ENCODE measurements around the gene LIAS. TPM values are rescaled to one million over a fixed set of nuclear protein-coding genes. Genes with fewer than 3 reads are reported as not detected.

Gene LIAS
- total RNA-seq, 1 donor from 2014 or later = 35.0 TPM

GRCh38 chr4:39451423-39452023 lies 7.3 kb upstream of the LIAS start:
- no peak for TF ChIP-seq CTCF (IDR thresholded peaks at IDR 0.05; ENCODE audit: borderline replicate concordance)
- no peaks in the 10 kb centered on the region for H3K9me3 ChIP-seq (replicated peaks)
- peaks cover 26% of the 10 kb centered on the region for H3K4me1 ChIP-seq
- H3K27ac ChIP-seq (replicated peaks) = no peak overlapping the region
- no peak overlapping the region for H3K4me3 ChIP-seq
- DNase-seq = no peak
- no peaks in the 10 kb centered on the region for H3K27me3 ChIP-seq (ENCODE audit: low read depth)
- intact Hi-C loops (cut with micrococcal nuclease) = no loop called here
- peaks cover 55% of the 10 kb centered on the region for H3K36me3 ChIP-seq

GRCh38 chr4:39452153-39452859 lies 6.5 kb upstream of the LIAS start:
- H3K4me1 ChIP-seq = peaks cover 26% of the 10 kb centered on the region

GRCh38 chr4:39452860-39453587 lies 5.8 kb upstream of the LIAS start:
- H3K27me3 ChIP-seq (ENCODE audit: low read depth) = no peaks in the 10 kb centered on the region
- H3K36me3 ChIP-seq = peaks cover 69% of the 10 kb centered on the region
- H3K4me3 ChIP-seq = no peak overlapping the region
- no peak for DNase-seq
- H3K9me3 ChIP-seq (replicated peaks) = no peaks in the 10 kb centered on the region
- TF ChIP-seq CTCF (IDR thresholded peaks at IDR 0.05; ENCODE audit: borderline replicate concordance) = no peak
- H3K27ac ChIP-seq (replicated peaks) = no peak overlapping the region
- intact Hi-C loops (cut with micrococcal nuclease) = no loop called here
- H3K4me1 ChIP-seq = peaks cover 31% of the 10 kb centered on the region

More at GRCh38 chr4:39452153-39452859, 6.5 kb upstream of the LIAS start:
- no peaks in the 10 kb centered on the region for H3K27me3 ChIP-seq (ENCODE audit: low read depth)
- H3K36me3 ChIP-seq = peaks cover 63% of the 10 kb centered on the region
- intact Hi-C loops (cut with micrococcal nuclease) = no loop called here
- TF ChIP-seq CTCF (IDR thresholded peaks at IDR 0.05; ENCODE audit: borderline replicate concordance) = no peak
- no peak for DNase-seq
- H3K9me3 ChIP-seq (replicated peaks) = no peaks in the 10 kb centered on the region
- H3K4me3 ChIP-seq = no peak overlapping the region
- no peak overlapping the region for H3K27ac ChIP-seq (replicated peaks)

GRCh38 chr4:39453738-39454137 lies 5.1 kb upstream of the LIAS start:
- no peak overlapping the region for H3K4me3 ChIP-seq
- no peaks in the 10 kb centered on the region for H3K27me3 ChIP-seq (ENCODE audit: low read depth)
- H3K36me3 ChIP-seq = peaks cover 69% of the 10 kb centered on the region
- no peak for TF ChIP-seq CTCF (IDR thresholded peaks at IDR 0.05; ENCODE audit: borderline replicate concordance)
- no peaks in the 10 kb centered on the region for H3K9me3 ChIP-seq (replicated peaks)
- no peak for DNase-seq
- intact Hi-C loops (cut with micrococcal nuclease) = no loop called here
- H3K27ac ChIP-seq (replicated peaks) = no peak overlapping the region
- peaks cover 38% of the 10 kb centered on the region for H3K4me1 ChIP-seq

- Histone ChIP-seq H3K27ac (replicated peaks) (no peak overlapping the region), H3K4me1 (peaks cover 52% of the 10 kb centered on the region), H3K36me3 (peaks cover 69% of the 10 kb centered on the region), H3K27me3 (ENCODE audit: low read depth) (no peaks in the 10 kb centered on the region), H3K4me3 (no peak overlapping the region), H3K9me3 (replicated peaks) (no peaks in the 10 kb centered on the region)
- TF ChIP-seq CTCF (IDR thresholded peaks at IDR 0.05; ENCODE audit: borderline replicate concordance) = no peak
- no peak for DNase-seq
- intact Hi-C loops (cut with micrococcal nuclease) = no loop called here
Observed at GRCh38 chr4:39455486-39455885, 3.4 kb upstream of the LIAS start.

All from left ventricle myocardium inferior (tissue), 1 donor.